OCI-LY7 (cell line): ENCODE data around the gene TCF23.

ENCODE experiments used
- CTCF ChIP-seq: fragments of 200-600 bp; sonication (generic); conservative IDR thresholded peaks from 2 replicates; pipeline ENCODE4 v1.5.1; 2014; ENCODE audit warnings: mild to moderate bottlenecking, antibody characterized with exemption, low read length, moderate library complexity, mixed read lengths
- EZH2phosphoT487 ChIP-seq: fragments of 200-600 bp; sonication (generic); IDR thresholded peaks from 2 replicates; pipeline ENCODE4 v1.6.1; 2018; ENCODE audit warnings: low read depth, borderline replicate concordance, mild to moderate bottlenecking, mixed run types, antibody characterized with exemption, low read length, moderate library complexity, mixed read lengths

GRCh38 chr2:27148801-27149439, at the start of gene TCF23:
- TF ChIP-seq CTCF: no peak
- no peak for TF ChIP-seq EZH2phosphoT487
